CD14-positive monocyte (primary cell): ENCODE data around the gene PTPRH. TPM values are rescaled to one million over a fixed set of nuclear protein-coding genes. Genes with fewer than 3 reads are reported as not detected.

Experiments used
- DNase-seq, 3 donors: peaks; one replicate each; pipeline ENCODE4 v3.0.0-alpha.2; 2011 to 2022
- H2AFZ ChIP-seq: 2 replicates; pipeline ENCODE4 v1.6.0; 2012; ENCODE audit warnings: mild to moderate bottlenecking, low read depth, low read length, inconsistent platforms; ENCODE audit not compliant: insufficient read depth, poor library complexity, severe bottlenecking
- H3K27ac ChIP-seq, 2 donors: 1 replicate in 1 of 2; 2 replicates in 1 of 2; pipeline ENCODE4 v1.5.1; 2012 to 2013; ENCODE audit warnings: low read length in 2 of 2, control low read depth in 1 of 2, inconsistent platforms in 1 of 2, low read depth in 1 of 2, mild to moderate bottlenecking in 1 of 2
- H3K27me3 ChIP-seq, 2 donors: one replicate each; pipeline versions ENCODE4 v1.6.0 to v1.6.1; 2011 to 2013; ENCODE audit warnings: low read length in 2 of 2; ENCODE audit not compliant: control insufficient read depth in 2 of 2, insufficient read depth in 2 of 2
- H3K36me3 ChIP-seq, 2 donors: replicated peaks in 1 of 2; 1 replicate in 1 of 2; 2 replicates in 1 of 2; pipeline versions ENCODE4 v1.5.1 to v1.6.1; 2012 to 2013; ENCODE audit warnings: low read length in 2 of 2, control low read depth in 1 of 2, inconsistent platforms in 1 of 2, mild to moderate bottlenecking in 1 of 2; ENCODE audit not compliant: insufficient read depth in 2 of 2, control insufficient read depth in 1 of 2
- H3K4me1 ChIP-seq, 2 donors: 1 replicate in 1 of 2; 2 replicates in 1 of 2; pipeline versions ENCODE4 v1.5.1 to v1.6.1; 2012 to 2013; ENCODE audit warnings: low read length in 2 of 2, control low read depth in 1 of 2, inconsistent platforms in 1 of 2, mild to moderate bottlenecking in 1 of 2, moderate library complexity in 1 of 2; ENCODE audit not compliant: insufficient read depth in 2 of 2, control insufficient read depth in 1 of 2
- H3K4me2 ChIP-seq: replicated peaks from 2 replicates; pipeline ENCODE3; 2012; ENCODE audit warnings: low read length, moderate library complexity, mild to moderate bottlenecking; ENCODE audit not compliant: poor library complexity, severe bottlenecking; ENCODE audit errors: extremely low read depth
- H3K4me3 ChIP-seq, 3 experiments: fragments of 200-600 bp in 1 of 3; sonication (generic) in 1 of 3; replicated peaks in 1 of 3; 1 replicate in 2 of 3; 2 replicates in 1 of 3; pipeline ENCODE4 v1.5.1; 2011 to 2013; ENCODE audit warnings: low read length in 3 of 3, mild to moderate bottlenecking in 3 of 3, control low read depth in 2 of 3, low read depth in 2 of 3, inconsistent platforms in 1 of 3, moderate library complexity in 1 of 3
- H3K79me2 ChIP-seq: 2 replicates; pipeline ENCODE4 v1.6.0; 2012; ENCODE audit warnings: mild to moderate bottlenecking, control low read depth, inconsistent platforms, low read length, moderate library complexity; ENCODE audit not compliant: insufficient read depth
- H3K9ac ChIP-seq: 2 replicates; pipeline ENCODE4 v1.6.0; 2017; ENCODE audit warnings: low read length, mild to moderate bottlenecking; ENCODE audit not compliant: insufficient read depth, poor library complexity, severe bottlenecking
- H3K9me3 ChIP-seq, 2 donors: replicated peaks in 1 of 2; 1 replicate in 1 of 2; 2 replicates in 1 of 2; pipeline versions ENCODE4 v1.5.1 to v1.6.1; 2012 to 2013; ENCODE audit warnings: low read length in 2 of 2, control low read depth in 1 of 2; ENCODE audit not compliant: control insufficient read depth in 1 of 2, insufficient read depth in 1 of 2
- H4K20me1 ChIP-seq: 2 replicates; pipeline ENCODE4 v1.6.0; 2012; ENCODE audit warnings: mild to moderate bottlenecking, low read length, control low read depth, moderate library complexity; ENCODE audit not compliant: insufficient read depth
- H3K27ac Mint-ChIP-seq, 7 donors: one replicate each; pipeline ENCODE4 v1.8.0; 2020; ENCODE audit warnings: mild to moderate bottlenecking in 7 of 7, mixed read lengths in 7 of 7, moderate library complexity in 6 of 7, inconsistent platforms in 2 of 7
- H3K27me3 Mint-ChIP-seq, 3 donors: one replicate each; pipeline ENCODE4 v1.8.0; 2021 to 2022; ENCODE audit warnings: low read depth in 3 of 3, mild to moderate bottlenecking in 3 of 3, mixed read lengths in 3 of 3, moderate library complexity in 3 of 3, inconsistent platforms in 1 of 3
- H3K36me3 Mint-ChIP-seq, 2 donors: one replicate each; pipeline ENCODE4 v1.8.0; 2020; ENCODE audit warnings: mixed read lengths in 2 of 2, inconsistent platforms in 1 of 2, mild to moderate bottlenecking in 1 of 2
- H3K4me1 Mint-ChIP-seq: one replicate; pipeline ENCODE4 v1.8.0; 2020; ENCODE audit warnings: mild to moderate bottlenecking, mixed read lengths
- H3K4me3 Mint-ChIP-seq, 2 donors: one replicate each; pipeline ENCODE4 v1.8.0; 2020; ENCODE audit warnings: mild to moderate bottlenecking in 2 of 2, mixed read lengths in 2 of 2, moderate library complexity in 1 of 2
- H3K9me3 Mint-ChIP-seq, 7 donors: one replicate each; pipeline ENCODE4 v1.8.0; 2020 to 2022; ENCODE audit warnings: mixed read lengths in 7 of 7, mild to moderate bottlenecking in 6 of 7, moderate library complexity in 6 of 7, inconsistent platforms in 2 of 7
- WGBS: methylation state at CpG from one replicate; pipeline ENCODE4 v1.1.5; 2013; ENCODE audit warnings: missing lambda C conversion rate; ENCODE audit not compliant: insufficient coverage; 5-methylcytosine and 5-hydroxymethylcytosine counted together
- intact Hi-C, 2 donors: fragments of 100-400 bp; cut with micrococcal nuclease; formaldehyde crosslinking; loops; one replicate each; pipeline versions ENCODE4 v1.15.0 to v1.15.1; 2023
- polyA plus RNA-seq, 3 donors: library from polyadenylated mRNA; depleted of rRNA in 1 of 3; unstranded in 2 of 3; stranded (reverse) in 1 of 3; fragments of 300-500 nt in 2 of 3; fragments of >200 nt in 1 of 3; fragmentation: Illumina TruSeq in 2 of 3; gene quantifications; 1 replicate in 2 of 3; 2 replicates in 1 of 3; pipeline ENCODE4 v1.2.3, GENCODE V29; 2012 to 2021
- TF ChIP-seq, protein P1 (sequence below): fragments of 200-600 bp; IDR thresholded peaks from one replicate; pipeline ENCODE4 v1.8.0; 2022; ENCODE audit warnings: antibody characterized with exemption, mild to moderate bottlenecking

Gene PTPRH
- polyA plus RNA-seq, 3 donors: 0.08 to 0.53 TPM; not detected in 1

DNA sequence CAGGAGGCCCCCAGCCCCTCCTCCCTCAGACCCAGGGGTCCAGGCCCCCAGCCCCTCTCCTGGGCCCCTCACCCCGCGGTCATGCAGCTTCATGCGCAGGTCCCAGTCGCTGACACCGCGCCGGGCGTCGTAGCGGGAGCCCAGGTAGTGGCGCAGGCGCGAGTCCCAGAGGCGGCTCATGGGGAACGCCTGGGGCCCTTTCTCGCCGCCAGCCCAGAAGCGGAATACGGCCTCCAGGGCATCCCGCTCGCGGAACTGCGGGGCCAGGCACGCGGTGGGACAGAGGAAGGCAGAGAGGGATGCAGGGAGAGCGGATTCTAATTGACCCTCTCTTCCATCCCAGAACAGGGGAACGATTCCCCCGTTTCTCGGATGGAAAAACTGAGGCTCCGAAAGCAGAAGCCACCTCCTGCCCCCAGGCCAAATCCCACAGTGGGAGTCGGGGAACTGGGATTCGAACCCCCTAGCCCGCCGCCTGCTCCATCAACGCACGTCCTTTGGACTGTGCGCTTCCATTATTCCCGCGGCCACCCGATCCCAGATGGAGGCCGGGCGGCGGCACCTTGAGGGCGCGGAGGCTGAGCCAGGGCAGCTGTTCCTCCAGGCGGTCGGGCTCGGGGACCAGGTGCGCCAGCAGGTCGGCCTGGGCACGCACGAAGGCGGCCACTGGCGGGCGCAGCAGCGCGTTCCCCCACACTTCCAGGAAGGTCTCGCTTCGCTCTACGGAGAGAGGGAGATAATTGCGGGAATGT lies 47.6 kb downstream of the PTPRH start:
- intact Hi-C loops: loop anchor here in 1 of 2 donors (10.0 kb wide), 1 partner anchor 77 kb away; no protein-coding TSS in a partner anchor
- peaks cover 10 to 81% of the 10 kb centered on the region in 2 donors for H3K27me3 ChIP-seq
- 32% methylated on average over 42 of the region's 61 CpGs for WGBS
- Mint-ChIP-seq H3K4me1 (peaks cover 8% of the 10 kb centered on the region), H3K4me3 (peak overlapping the region in 1 of 2 donors; percentile 65), H3K27ac (no peak overlapping the region), H3K36me3 (peaks cover 4% of the 10 kb centered on the region in 2 donors), H3K27me3 (peaks cover 69 to 94% (median 91%) of the 10 kb centered on the region in 3 donors), H3K9me3 (peaks cover 9 to 23% (median 13%) of the 10 kb centered on the region in 7 donors)
- TF ChIP-seq, protein P1, sequence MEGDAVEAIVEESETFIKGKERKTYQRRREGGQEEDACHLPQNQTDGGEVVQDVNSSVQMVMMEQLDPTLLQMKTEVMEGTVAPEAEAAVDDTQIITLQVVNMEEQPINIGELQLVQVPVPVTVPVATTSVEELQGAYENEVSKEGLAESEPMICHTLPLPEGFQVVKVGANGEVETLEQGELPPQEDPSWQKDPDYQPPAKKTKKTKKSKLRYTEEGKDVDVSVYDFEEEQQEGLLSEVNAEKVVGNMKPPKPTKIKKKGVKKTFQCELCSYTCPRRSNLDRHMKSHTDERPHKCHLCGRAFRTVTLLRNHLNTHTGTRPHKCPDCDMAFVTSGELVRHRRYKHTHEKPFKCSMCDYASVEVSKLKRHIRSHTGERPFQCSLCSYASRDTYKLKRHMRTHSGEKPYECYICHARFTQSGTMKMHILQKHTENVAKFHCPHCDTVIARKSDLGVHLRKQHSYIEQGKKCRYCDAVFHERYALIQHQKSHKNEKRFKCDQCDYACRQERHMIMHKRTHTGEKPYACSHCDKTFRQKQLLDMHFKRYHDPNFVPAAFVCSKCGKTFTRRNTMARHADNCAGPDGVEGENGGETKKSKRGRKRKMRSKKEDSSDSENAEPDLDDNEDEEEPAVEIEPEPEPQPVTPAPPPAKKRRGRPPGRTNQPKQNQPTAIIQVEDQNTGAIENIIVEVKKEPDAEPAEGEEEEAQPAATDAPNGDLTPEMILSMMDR: no peak
- H4K20me1 ChIP-seq: no peaks in the 10 kb centered on the region
- H3K79me2 ChIP-seq: no peaks in the 10 kb centered on the region
- H3K36me3 ChIP-seq: no peaks in the 10 kb centered on the region
- H3K4me3 ChIP-seq: no peak overlapping the region
- no peak overlapping the region for H2AFZ ChIP-seq
- peaks cover 8 to 17% of the 10 kb centered on the region in 2 donors for H3K4me1 ChIP-seq
- H3K9ac ChIP-seq: no peak overlapping the region
- H3K27ac ChIP-seq: no peak overlapping the region
- H3K4me2 ChIP-seq: no peak overlapping the region
- peaks cover 7 to 13% of the 10 kb centered on the region in 2 donors for H3K9me3 ChIP-seq
- no peak for DNase-seq

DNA sequence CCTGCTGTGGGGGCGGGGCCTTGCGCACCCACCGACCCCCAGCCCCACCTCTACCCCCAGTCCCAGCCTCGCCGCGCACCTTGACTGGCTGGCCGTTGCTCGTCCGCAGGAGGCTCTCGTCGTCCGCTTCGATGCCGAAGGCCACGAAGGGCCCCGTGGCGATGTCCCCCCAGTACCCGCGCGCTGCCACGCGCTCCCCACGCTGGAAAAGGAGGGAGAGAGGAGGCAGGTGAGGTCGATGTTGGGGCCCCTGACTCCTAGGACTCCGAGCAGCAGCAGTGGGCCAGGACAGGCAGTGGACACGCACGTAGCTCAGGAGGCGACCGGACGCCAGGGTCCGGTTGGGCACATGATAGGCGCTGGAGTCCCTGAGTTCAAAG lies 48.3 kb downstream of the PTPRH start:
- intact Hi-C loops: loop anchor here in 1 of 2 donors (10.0 kb wide), 1 partner anchor 76 kb away; no protein-coding TSS in a partner anchor
- peaks cover 3 to 23% (median 15%) of the 10 kb centered on the region in 7 donors for H3K9me3 Mint-ChIP-seq
- no peak for DNase-seq
- H3K4me1 Mint-ChIP-seq: peaks cover 7% of the 10 kb centered on the region
- H3K27me3 Mint-ChIP-seq: peaks cover 68 to 94% (median 91%) of the 10 kb centered on the region in 3 donors
- TF ChIP-seq, protein P1: no peak
- H3K9me3 ChIP-seq: peaks cover 6 to 8% of the 10 kb centered on the region in 2 donors
- peaks cover 18 to 81% of the 10 kb centered on the region in 2 donors for H3K27me3 ChIP-seq
- no peak overlapping the region for H3K27ac ChIP-seq
- H3K36me3 Mint-ChIP-seq: peaks cover 2 to 6% of the 10 kb centered on the region in 2 donors
- no peak overlapping the region for H3K27ac Mint-ChIP-seq
- no peak overlapping the region for H2AFZ ChIP-seq
- no peaks in the 10 kb centered on the region for H4K20me1 ChIP-seq
- no peaks in the 10 kb centered on the region for H3K36me3 ChIP-seq
- H3K4me1 ChIP-seq: peaks cover 5 to 17% of the 10 kb centered on the region in 2 donors
- no peaks in the 10 kb centered on the region for H3K79me2 ChIP-seq
- H3K9ac ChIP-seq: no peak overlapping the region
- WGBS: 33% methylated on average over 15 of the region's 32 CpGs
- H3K4me2 ChIP-seq: no peak overlapping the region
- H3K4me3 ChIP-seq: no peak overlapping the region
- peak overlapping the region in 1 of 2 donors; percentile 65 for H3K4me3 Mint-ChIP-seq
